MCF 10A (cell line): ENCODE measurements around the gene TRIM65. TPM values are rescaled to one million over a fixed set of nuclear protein-coding genes. Genes with fewer than 3 reads are reported as not detected.
"Not testable (repeated sequence)": the region's sequence is repeated elsewhere in the genome, so short reads cannot be mapped to it uniquely, and the experiment has no call there.

Source experiments
- BruUV-seq: library from RNA; stranded (reverse); fragments of 400-500 nt; replicated peaks from 2 replicates; lab custom pipeline; 2021; lab: Mats Ljungman, UMichigan
- CTCF ChIA-PET: fragments of 300-600 bp; sonication (Branson Sonifier 250); formaldehyde crosslinking; extraction: SDS; loops from one replicate; lab custom pipeline; 2021; ENCODE audit warnings: antibody characterized with exemption, inconsistent platforms; lab: Yijun Ruan, JAX
- POLR2A ChIA-PET: fragments of 300-600, 350-650 bp; sonication (Branson Sonifier 250); formaldehyde crosslinking; extraction: SDS; loops from one replicate; lab custom pipeline; 2020; ENCODE audit warnings: antibody characterized with exemption, inconsistent platforms; lab: Yijun Ruan, JAX
- DNase-seq: peaks from one replicate; pipeline ENCODE4 v3.0.0-alpha.2; 2018; ENCODE audit not compliant: unreplicated experiment
- H3K27ac Mint-ChIP-seq: one replicate; pipeline ENCODE4 v1.8.0; 2022; ENCODE audit warnings: mild to moderate bottlenecking, low read depth, mixed read lengths; ENCODE audit not compliant: unreplicated experiment
- H3K27me3 Mint-ChIP-seq: one replicate; pipeline ENCODE4 v1.8.0; 2022; ENCODE audit warnings: mixed read lengths; ENCODE audit not compliant: insufficient read depth, unreplicated experiment
- H3K36me3 Mint-ChIP-seq: one replicate; pipeline ENCODE4 v1.8.0; 2022; ENCODE audit warnings: mild to moderate bottlenecking, moderate library complexity, mixed read lengths; ENCODE audit not compliant: insufficient read depth, unreplicated experiment
- H3K4me1 Mint-ChIP-seq: one replicate; pipeline ENCODE4 v1.8.0; 2022; ENCODE audit warnings: mixed read lengths; ENCODE audit not compliant: insufficient read depth, unreplicated experiment
- H3K4me3 Mint-ChIP-seq: one replicate; pipeline ENCODE4 v1.8.0; 2022; ENCODE audit warnings: mild to moderate bottlenecking, moderate library complexity, mixed read lengths; ENCODE audit not compliant: unreplicated experiment
- H3K9me3 Mint-ChIP-seq: one replicate; pipeline ENCODE4 v1.8.0; 2022; ENCODE audit warnings: mixed read lengths; ENCODE audit not compliant: unreplicated experiment
- intact Hi-C: fragments of 100-400 bp; cut with micrococcal nuclease; formaldehyde crosslinking; loops from 2 replicates; pipeline ENCODE4 v1.14.1; 2022
- total RNA-seq: library from RNA; stranded (reverse); gene quantifications from 2 replicates; pipeline ENCODE4 v1.2.3, GENCODE V29; 2022
- TF ChIP-seq, protein P1 (sequence below): fragments of 200-600 bp; IDR thresholded peaks from one replicate; pipeline ENCODE4 v1.8.0; 2022; ENCODE audit warnings: antibody characterized with exemption, mild to moderate bottlenecking; ENCODE audit not compliant: unreplicated experiment

The TRIM65 gene
- total RNA-seq, 1 experiment from 2014 or later: 15.9 TPM

DNA sequence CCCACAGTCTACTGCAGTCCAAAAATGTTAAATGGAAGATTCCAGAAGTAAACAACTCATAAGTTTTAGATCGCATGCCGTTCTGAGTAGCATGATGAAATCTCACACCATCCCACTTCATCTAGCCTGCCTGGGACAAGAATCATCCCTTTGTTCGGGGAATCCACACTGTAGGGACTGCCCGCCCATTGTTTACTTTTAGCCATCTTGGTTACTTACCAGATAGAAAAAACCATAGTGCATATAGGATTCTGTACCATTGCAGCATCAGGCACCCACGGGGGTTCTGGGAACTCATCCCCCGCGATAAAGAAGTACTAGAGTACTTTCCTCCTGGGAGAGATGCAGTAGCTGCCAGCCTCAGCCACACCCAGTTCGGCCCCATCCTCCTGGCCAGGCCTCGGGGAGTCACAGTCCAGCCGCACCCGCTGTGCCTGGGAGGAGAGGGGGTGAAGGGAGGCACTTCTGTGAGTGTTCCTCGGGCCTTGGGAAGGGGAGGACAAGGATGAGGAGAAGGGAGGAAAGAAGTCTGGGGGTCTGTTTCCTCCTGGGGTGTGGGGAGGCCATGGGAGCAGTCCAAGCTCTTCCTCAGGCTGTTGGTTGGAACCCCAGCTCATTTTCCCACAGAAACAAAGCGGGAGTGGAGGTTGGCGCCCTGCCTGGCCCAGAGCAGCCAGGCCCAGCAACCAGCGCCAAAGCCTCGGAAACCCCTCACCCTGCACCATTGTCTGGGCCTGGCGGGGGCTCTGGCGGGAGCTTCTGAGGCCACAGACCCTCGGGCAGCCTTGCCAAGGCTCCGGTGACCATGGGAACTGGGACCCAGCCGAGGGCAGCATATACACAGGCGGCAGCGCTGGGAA lies 27.2 kb downstream of the TRIM65 start:
- Mint-ChIP-seq H3K4me3 (peak overlapping the region; percentile 35), H3K27me3 (no peaks in the 10 kb centered on the region), H3K4me1 (peaks cover 20% of the 10 kb centered on the region), H3K36me3 (peaks cover 17% of the 10 kb centered on the region), H3K27ac (peak overlapping the region; percentile 81), H3K9me3 (no peaks in the 10 kb centered on the region)
- intact Hi-C loops: no loop called here
- TF ChIP-seq, protein P1, sequence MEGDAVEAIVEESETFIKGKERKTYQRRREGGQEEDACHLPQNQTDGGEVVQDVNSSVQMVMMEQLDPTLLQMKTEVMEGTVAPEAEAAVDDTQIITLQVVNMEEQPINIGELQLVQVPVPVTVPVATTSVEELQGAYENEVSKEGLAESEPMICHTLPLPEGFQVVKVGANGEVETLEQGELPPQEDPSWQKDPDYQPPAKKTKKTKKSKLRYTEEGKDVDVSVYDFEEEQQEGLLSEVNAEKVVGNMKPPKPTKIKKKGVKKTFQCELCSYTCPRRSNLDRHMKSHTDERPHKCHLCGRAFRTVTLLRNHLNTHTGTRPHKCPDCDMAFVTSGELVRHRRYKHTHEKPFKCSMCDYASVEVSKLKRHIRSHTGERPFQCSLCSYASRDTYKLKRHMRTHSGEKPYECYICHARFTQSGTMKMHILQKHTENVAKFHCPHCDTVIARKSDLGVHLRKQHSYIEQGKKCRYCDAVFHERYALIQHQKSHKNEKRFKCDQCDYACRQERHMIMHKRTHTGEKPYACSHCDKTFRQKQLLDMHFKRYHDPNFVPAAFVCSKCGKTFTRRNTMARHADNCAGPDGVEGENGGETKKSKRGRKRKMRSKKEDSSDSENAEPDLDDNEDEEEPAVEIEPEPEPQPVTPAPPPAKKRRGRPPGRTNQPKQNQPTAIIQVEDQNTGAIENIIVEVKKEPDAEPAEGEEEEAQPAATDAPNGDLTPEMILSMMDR: no peak
- ChIA-PET POLR2A (interaction anchor here (0.5 to 4.6 kb wide), 4 partner anchors 10 to 86 kb away, joined by 3 to 30 read pairs (median 4); partner anchors contain the start of gene WBP2), CTCF (interaction anchor here (1.0 kb wide), 1 partner anchor 8 kb away, joined by 7 read pairs; no protein-coding TSS in a partner anchor)
- DNase-seq: peak; percentile 70
- no TSS peak for BruUV-seq

DNA sequence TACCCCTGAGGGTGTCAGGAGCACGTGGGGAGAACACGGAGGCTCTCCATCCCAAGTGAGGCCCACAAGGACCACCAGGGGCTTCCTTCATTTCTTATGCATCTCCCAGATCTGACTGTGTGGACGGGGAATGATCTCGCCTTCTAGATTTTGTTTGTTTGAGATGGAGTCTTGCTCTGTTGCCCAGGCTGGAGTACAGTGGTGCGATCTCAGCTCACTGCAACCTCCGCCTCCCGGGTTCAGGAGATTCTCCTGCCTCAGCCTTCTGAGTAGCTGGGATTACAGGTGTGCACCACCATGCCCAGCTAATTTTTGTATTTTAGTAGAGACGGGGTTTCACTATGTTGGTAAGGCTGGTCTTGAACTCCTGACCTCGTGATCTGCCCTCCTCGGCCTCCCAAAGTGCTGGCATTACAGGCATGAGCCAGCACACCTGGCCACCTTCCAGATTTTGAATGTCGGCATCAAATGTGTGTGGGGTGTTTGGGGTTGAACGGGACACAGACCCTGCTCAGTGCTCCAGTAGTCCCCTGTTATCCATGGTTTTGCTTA lies 27.9 kb downstream of the TRIM65 start:
- DNase-seq, H3K4me3 Mint-ChIP-seq, BruUV-seq, H3K27me3 Mint-ChIP-seq, CTCF ChIA-PET, H3K9me3 Mint-ChIP-seq, intact Hi-C loops: not testable (repeated sequence)
- H3K36me3 Mint-ChIP-seq: peaks cover 13% of the 10 kb centered on the region
- peak overlapping the region; percentile 81 for H3K27ac Mint-ChIP-seq
- peaks cover 20% of the 10 kb centered on the region for H3K4me1 Mint-ChIP-seq
- POLR2A ChIA-PET: interaction anchor here (0.5 to 4.6 kb wide), 6 partner anchors 8 to 629 kb away, joined by 3 to 30 read pairs (median 4); partner anchors contain the start of gene WBP2

DNA sequence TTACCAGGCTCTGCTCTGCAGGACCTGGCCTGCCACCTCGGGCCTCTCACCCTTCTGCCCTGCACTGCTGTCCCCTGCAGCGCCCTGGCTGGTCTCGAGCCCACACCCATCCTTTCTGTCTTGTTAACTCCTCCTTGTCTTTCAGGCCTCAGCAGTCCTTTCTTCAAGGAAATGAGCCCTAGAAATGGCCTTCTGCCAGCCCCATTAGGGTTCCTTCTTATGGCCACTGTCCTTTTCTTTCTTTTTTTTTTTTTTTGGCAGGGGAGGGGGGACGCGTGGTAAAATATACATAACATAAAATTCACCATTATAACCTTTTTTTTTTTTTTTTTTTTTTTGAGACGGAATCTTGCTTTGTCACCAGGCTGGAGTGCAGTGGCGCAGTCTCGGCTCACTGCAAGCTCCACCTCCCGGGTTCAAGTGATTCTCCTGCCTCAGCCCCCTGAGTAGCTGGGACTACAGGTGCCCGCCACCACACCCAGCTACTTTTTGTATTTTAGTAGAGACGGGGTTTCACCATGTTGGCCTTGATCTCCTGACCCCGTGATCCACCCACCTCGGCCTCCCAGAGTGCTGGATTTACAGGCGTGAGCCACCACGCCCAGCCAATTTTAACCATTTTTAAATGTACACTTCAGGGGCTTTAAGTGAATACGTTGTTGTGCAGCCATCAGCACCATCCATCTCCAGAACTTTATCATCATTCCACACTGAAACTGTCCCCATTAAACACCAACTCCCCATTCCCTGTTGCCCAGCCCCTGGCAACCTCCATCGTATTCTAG lies 31.2 kb downstream of the TRIM65 start:
- intact Hi-C loops, H3K27ac Mint-ChIP-seq, H3K4me3 Mint-ChIP-seq, BruUV-seq, H3K27me3 Mint-ChIP-seq, H3K36me3 Mint-ChIP-seq, DNase-seq, H3K9me3 Mint-ChIP-seq: not testable (repeated sequence)
- ChIA-PET POLR2A (interaction anchor here (1.2 kb wide), 1 partner anchor 11 kb away, joined by 3 read pairs; the partner anchor contains the start of gene WBP2), CTCF (interaction anchor here (0.6 to 0.9 kb wide), 2 partner anchors 19 to 20 kb away, joined by 3 read pairs; no protein-coding TSS in a partner anchor)
- peaks cover 16% of the 10 kb centered on the region for H3K4me1 Mint-ChIP-seq

DNA sequence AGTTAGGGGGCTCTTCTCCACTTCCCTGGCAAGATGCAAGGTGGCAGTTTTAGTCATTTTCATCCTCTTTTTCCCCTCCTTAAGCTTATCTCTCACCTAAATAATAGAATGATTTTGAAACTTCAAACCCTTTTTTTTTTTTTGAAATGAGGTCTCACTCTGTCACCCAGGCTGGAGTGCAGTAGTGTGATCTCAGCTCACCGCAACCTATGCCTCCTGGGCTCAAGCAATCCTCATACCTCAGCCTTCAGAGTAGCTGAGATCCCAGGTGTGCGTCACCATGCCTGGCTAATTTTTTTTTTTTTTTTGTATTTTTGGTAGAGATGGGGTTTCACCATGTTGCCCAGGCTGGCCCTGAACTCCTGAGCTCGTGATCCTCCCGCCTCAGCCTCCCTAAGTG lies 31.9 kb downstream of the TRIM65 start:
- DNase-seq, intact Hi-C loops, BruUV-seq, H3K27ac Mint-ChIP-seq, H3K27me3 Mint-ChIP-seq, H3K9me3 Mint-ChIP-seq, H3K36me3 Mint-ChIP-seq, H3K4me3 Mint-ChIP-seq: not testable (repeated sequence)
- POLR2A ChIA-PET: interaction anchor here (1.2 kb wide), 1 partner anchor 10 kb away, joined by 3 read pairs; the partner anchor contains the start of gene WBP2
- CTCF ChIA-PET: interaction anchor here (0.6 to 0.9 kb wide), 2 partner anchors 19 to 452 kb away, joined by 3 to 7 read pairs; no protein-coding TSS in a partner anchor
- peaks cover 12% of the 10 kb centered on the region for H3K4me1 Mint-ChIP-seq

DNA sequence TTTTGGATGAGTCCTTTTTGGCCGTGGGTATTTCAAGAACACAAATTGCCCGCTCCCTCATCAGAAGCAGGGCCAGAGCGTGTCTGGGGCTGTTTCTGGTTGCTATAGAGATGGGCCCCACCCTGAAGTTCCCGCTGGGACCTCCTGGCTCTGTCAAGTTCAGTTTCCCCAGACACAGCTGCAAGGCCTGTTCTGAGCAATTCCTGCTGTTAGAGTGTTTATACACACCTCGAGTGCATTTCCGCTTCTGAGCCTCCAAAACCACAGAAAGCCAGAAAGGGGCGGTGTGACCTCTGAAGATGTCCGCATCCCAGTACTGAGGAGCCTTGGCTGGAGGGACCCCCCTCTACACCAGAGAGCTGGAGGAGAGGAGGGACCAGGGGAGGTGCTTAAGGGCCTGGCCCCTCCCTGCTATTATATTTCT lies 32.3 kb downstream of the TRIM65 start:
- TF ChIP-seq, protein P1: no peak
- Mint-ChIP-seq H3K27me3 (no peaks in the 10 kb centered on the region), H3K4me3 (no peak overlapping the region), H3K4me1 (peaks cover 8% of the 10 kb centered on the region), H3K9me3 (no peaks in the 10 kb centered on the region), H3K27ac (no peak overlapping the region), H3K36me3 (peaks cover 2% of the 10 kb centered on the region)
- DNase-seq: no peak
- intact Hi-C loops: no loop called here
- ChIA-PET CTCF (interaction anchor here (0.6 to 0.9 kb wide), 2 partner anchors 18 to 452 kb away, joined by 3 to 7 read pairs; no protein-coding TSS in a partner anchor), POLR2A (interaction anchor here (1.2 kb wide), 1 partner anchor 10 kb away, joined by 3 read pairs; the partner anchor contains the start of gene WBP2)
- BruUV-seq: no TSS peak
